ENCODE measurements around the gene SLFN12L.

The SLFN12L gene

DNA sequence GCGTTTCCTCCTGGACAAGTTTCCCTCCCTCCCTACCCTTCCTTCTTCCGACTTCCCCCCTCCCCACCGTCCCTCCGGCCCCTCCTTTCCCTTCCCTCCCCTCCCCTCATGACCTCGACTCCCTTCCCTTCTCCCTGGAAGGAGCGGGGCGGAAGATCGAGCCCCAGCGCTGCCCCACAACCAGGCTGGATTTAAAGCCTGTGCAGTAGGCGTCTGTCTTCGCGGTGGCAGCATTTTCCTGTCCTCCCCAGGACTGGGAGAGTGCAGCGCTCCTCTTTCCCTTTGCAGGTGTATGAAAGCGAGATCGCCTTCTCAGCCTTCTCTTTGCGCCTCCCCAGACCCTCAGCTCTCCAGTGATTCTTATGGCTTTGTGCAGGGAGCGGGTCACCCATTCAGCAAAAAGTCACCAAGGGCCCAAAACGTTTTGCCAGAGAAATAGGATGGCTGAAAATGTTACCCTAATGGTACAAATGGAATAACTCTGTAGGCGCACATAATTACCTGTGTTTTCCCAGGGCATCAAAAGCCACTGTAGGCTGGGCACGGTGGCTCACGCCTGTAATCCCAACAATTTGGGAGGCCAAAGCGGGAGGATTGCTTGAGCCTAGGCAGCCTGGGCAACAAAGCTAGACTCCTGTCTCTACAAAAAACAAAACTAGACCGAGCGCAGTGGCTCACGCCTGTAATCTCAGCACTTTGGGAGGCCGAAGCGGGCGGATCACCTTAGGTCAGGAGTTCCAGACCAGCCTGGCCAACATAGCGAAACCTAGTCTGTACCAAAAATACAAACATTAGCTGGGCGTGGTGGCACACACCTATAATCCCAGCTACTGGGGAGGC, 40.8 kb downstream of the SLFN12L start:
- FAIRE-seq: no peak
- TF ChIP-seq, protein P1, sequence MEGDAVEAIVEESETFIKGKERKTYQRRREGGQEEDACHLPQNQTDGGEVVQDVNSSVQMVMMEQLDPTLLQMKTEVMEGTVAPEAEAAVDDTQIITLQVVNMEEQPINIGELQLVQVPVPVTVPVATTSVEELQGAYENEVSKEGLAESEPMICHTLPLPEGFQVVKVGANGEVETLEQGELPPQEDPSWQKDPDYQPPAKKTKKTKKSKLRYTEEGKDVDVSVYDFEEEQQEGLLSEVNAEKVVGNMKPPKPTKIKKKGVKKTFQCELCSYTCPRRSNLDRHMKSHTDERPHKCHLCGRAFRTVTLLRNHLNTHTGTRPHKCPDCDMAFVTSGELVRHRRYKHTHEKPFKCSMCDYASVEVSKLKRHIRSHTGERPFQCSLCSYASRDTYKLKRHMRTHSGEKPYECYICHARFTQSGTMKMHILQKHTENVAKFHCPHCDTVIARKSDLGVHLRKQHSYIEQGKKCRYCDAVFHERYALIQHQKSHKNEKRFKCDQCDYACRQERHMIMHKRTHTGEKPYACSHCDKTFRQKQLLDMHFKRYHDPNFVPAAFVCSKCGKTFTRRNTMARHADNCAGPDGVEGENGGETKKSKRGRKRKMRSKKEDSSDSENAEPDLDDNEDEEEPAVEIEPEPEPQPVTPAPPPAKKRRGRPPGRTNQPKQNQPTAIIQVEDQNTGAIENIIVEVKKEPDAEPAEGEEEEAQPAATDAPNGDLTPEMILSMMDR (IDR thresholded peaks at IDR 0.05; ENCODE audit: insufficient read depth, missing control alignments): no peak
- DNase-seq (ENCODE audit: insufficient read length, low spot score): no peak

DNA sequence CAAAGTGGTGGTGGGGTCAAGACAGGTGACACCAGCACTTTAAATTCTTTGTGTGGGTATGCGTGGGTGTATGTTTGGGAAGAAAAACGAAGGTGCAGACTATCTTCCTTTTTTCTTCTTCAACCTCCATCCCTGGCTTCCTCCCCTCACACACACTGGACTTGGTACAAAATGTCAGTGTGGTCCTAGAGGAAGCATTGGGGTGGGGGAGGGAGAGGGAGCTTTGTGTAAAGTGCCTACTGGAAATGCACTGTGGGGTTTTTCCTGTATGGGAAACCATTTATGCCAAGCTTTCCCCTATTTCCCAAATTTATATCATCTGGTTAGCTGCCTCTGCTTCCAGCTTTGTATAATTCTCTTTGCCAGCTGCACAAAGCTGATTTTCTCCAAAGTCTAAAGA, 44.4 kb downstream of the SLFN12L start:
- FAIRE-seq (no peak), DNase-seq (ENCODE audit: insufficient read length, low spot score) (no peak)
- TF ChIP-seq, protein P1 (IDR thresholded peaks at IDR 0.05; ENCODE audit: insufficient read depth, missing control alignments): no peak

DNA sequence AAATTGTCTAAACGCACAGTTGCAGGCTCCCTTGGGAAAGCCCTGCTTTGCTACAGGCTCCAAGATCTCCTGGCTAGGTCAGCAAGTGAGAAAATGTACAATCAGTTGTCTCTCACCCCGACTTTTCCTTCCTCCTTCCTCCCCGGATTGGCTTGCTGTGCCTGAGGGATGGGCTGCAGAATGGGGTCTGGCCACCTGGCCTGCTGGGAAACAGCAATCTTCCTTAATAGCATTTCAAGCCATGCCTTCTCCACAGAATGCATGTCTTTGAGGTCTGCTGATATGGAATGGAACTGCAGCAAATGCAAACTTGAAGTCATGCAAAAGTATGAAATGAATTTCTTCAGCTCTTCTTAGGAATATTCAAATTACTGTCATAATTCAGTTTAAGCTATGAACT, 46.1 kb downstream of the SLFN12L start:
- FAIRE-seq (no peak), DNase-seq (ENCODE audit: insufficient read length, low spot score) (no peak)
- TF ChIP-seq, protein P1 (IDR thresholded peaks at IDR 0.05; ENCODE audit: insufficient read depth, missing control alignments): no peak

DNA sequence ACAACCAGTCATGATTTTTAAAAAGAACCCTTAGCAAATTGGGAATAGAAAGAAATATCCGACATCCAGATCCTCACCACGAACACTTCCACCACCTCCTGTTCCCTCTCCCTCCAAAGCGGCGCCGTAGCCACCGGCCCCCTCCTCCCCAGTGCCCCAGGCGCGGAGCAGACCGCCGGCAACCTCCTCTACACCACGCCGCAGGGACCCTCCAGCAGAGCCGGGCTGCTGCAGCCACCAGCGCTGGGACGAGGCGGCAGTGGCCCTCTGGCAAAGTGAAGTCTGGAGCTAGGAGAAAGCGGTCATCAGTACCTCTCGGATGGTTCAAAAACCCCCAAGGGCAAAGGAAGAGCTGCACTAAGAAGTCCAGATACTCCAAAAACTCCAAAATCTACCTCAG, 47.5 kb downstream of the SLFN12L start:
- TF ChIP-seq, protein P1 (IDR thresholded peaks at IDR 0.05; ENCODE audit: insufficient read depth, missing control alignments): no peak
- no peak for FAIRE-seq
- no peak for DNase-seq (ENCODE audit: insufficient read length, low spot score)

DNA sequence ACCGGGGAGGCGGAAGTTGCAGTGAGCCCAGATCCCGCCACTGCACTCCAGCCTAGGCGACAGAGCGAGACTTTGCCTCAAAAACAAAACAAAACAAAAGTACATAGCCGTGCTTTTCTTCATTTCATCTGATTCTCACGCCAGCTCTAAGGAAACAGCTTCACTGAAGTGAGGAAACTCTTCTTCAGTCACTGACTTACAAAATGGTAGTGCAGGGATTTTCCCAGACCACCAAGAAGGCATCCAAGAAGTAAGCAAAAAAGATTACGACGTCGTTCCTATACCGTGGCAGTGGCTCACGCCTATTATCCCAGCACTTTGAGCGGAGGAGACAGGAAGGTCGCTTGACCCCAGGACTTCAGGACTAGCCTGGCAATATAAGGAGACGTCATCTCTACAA, 48.5 kb downstream of the SLFN12L start:
- FAIRE-seq: no peak
- TF ChIP-seq, protein P1 (IDR thresholded peaks at IDR 0.05; ENCODE audit: insufficient read depth, missing control alignments): no peak
- DNase-seq (ENCODE audit: insufficient read length, low spot score): no peak

DNA sequence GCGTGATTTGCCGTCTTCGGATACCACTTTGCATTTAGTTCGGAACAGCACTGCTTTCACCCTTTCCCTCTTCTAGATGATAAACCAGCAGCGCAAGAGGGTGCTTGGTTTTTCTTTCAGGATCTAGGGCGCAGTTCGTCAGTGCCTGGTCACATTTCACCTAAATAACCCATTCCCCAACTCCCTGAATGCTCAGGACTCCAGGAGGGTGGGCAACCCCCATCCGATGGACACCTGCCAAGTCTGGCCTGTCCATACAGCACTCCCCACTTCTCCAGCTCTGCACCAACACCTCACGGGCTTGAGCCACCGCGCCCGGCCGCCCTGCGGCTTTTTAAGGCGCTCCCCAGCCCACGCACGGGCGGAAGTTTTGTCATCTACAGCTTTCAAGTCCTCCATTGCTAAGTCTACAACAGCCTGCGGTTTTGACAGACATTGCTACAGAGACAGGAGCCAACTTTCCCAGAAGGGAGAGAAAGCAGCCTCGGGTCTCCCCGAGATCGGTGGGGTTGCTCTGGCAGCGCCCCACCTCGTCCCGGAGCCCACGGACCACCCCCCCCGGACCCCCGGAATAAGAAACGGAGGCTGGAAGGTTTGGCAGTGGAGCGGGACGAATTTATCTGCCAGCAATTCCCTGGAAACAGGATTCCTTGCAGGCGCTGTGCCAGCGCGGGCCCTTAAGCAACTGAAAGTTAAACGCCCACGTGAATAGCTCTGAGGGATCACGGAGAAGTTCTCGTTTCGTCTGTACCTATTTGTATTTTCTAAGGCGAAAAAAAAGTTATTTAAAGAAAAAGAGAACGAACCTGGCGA, 50.4 kb downstream of the SLFN12L start:
- DNase-seq (ENCODE audit: insufficient read length, low spot score) (no peak), FAIRE-seq (no peak)
- TF ChIP-seq, protein P1 (IDR thresholded peaks at IDR 0.05; ENCODE audit: insufficient read depth, missing control alignments): no peak

All from D721Med (cell line).